ENCODE measurements around the gene ZBTB4. TPM values are rescaled to one million over a fixed set of nuclear protein-coding genes. Genes with fewer than 3 reads are reported as not detected.

The ZBTB4 gene
- 38.1 TPM for total RNA-seq

DNA sequence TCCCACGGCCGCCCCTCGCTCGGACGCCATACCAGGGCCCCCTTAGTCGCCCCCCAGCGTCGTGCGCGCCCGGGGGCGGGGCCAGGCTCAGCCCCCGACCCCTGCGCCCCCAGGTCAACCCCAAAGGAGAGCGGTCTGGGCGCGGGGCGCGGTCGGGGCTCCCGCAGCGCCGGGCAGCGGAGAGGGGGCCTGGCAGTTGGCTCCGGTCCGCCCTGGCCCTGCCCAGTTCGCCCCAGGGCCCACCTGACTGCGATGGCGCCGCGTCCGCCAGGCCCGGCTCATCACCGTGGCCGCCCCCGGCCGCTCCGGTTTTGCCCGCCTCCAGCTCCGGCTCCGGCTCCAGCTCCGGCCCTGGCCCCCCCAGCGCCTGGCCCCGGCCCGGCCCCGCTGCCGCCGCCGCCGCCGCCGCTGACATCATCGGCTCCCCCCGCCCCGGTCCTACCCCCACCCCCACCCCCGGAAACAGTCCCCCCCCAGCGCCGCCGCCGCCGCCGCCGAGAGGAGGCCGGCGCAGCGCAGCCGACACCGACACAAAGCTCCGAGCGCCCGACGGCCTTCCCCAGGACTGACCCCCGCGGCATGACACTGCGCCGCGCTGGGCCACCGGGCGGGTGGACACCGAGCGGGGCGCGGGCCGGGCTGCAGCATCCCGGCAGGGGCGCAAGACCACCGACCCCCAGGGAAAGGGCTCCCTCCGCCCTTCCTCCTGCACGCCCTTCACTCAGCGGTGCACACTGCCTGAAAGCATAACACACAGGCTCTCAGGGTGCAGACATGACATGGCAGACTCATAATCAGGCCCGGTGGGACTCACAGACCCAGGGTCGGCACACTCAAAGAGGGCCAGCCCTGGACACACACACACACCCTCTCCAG, at the start of gene ZBTB4:
ZBTB4 (minus strand) TSS at position 419 of the 876 bp plus-strand sequence. CDS start 12,830 bp downstream, outside the sequence.
- Histone ChIP-seq H3K4me3 (peak within 1 kb of the TSS; percentile 84 to 89), H3K4me1 (peaks cover 70% of the 10 kb centered on the region), H3K36me3 (no peaks in the 10 kb centered on the region), H3K27me3 (no peaks in the 10 kb centered on the region), H3K9me3 (no peaks in the 10 kb centered on the region), H3K27ac (peak within 1 kb of the TSS; percentile 100)
- intact Hi-C loops (cut with DNase I), result loop anchor here (5.0 kb wide), 1 partner anchor 127 kb away; the partner anchor contains the start of gene KCTD11
- DNase-seq (ENCODE audit: extremely low spot score in 2 of 2), result no peak
- no peak for TF ChIP-seq CTCF (IDR thresholded peaks at IDR 0.05)
- peak in 1 of 2 donors; percentile 81 for TF ChIP-seq POLR2AphosphoS5 (IDR thresholded peaks at IDR 0.05; ENCODE audit: insufficient read depth in 1 of 2, low read depth in 1 of 2)
- TF ChIP-seq POLR2A (IDR thresholded peaks at IDR 0.05), result peak in 1 of 2 donors; percentile 38

GRCh38 chr17:7528842-7529241, 49.4 kb upstream of the ZBTB4 start:
- Histone ChIP-seq H3K9me3 (no peaks in the 10 kb centered on the region), H3K4me1 (no peaks in the 10 kb centered on the region), H3K27me3 (no peaks in the 10 kb centered on the region), H3K27ac (no peak overlapping the region), H3K36me3 (no peaks in the 10 kb centered on the region), H3K4me3 (no peak overlapping the region)
- no peak for TF ChIP-seq POLR2A (IDR thresholded peaks at IDR 0.05)
- TF ChIP-seq POLR2AphosphoS5 (IDR thresholded peaks at IDR 0.05; ENCODE audit: insufficient read depth in 1 of 2, low read depth in 1 of 2), result no peak
- TF ChIP-seq CTCF (IDR thresholded peaks at IDR 0.05), result no peak
- DNase-seq (ENCODE audit: extremely low spot score in 2 of 2), result no peak
- intact Hi-C loops (cut with DNase I), result no loop called here

DNA sequence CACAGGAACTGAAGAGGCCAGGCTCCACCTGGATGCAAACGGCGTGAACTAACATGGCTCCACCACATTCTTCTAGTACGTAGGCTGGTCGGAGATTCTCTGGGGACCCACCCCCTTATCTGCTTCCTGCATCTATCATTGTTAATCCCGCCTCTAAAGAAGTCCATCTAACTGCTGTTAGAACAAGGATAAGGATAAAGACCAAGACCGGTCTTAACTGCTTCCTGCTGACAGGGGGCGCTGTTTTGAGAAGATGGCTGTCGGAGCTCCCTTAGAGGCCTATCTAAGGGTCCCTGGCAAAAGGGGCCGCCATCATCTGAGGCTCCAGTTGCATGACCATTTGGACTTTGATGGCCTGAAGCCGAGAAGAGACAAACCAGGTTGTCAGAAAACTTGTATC, 43.6 kb upstream of the ZBTB4 start:
- H3K36me3 ChIP-seq, result no peaks in the 10 kb centered on the region
- TF ChIP-seq POLR2A (IDR thresholded peaks at IDR 0.05), result no peak
- TF ChIP-seq POLR2AphosphoS5 (IDR thresholded peaks at IDR 0.05; ENCODE audit: insufficient read depth in 1 of 2, low read depth in 1 of 2), result no peak
- no peak for TF ChIP-seq CTCF (IDR thresholded peaks at IDR 0.05)
- H3K4me3 ChIP-seq, result no peak overlapping the region
- no peaks in the 10 kb centered on the region for H3K27me3 ChIP-seq
- DNase-seq (ENCODE audit: extremely low spot score in 2 of 2), result no peak
- intact Hi-C loops (cut with DNase I), result no loop called here
- no peaks in the 10 kb centered on the region for H3K4me1 ChIP-seq
- no peaks in the 10 kb centered on the region for H3K9me3 ChIP-seq
- no peak overlapping the region for H3K27ac ChIP-seq

GRCh38 chr17:7515911-7516610, 36.6 kb upstream of the ZBTB4 start:
- peaks cover 5% of the 10 kb centered on the region for H3K4me1 ChIP-seq
- H3K36me3 ChIP-seq, result peaks cover 0 to 35% of the 10 kb centered on the region in 2 donors
- H3K27ac ChIP-seq, result no peak overlapping the region
- DNase-seq (ENCODE audit: extremely low spot score in 2 of 2), result no peak
- no peaks in the 10 kb centered on the region for H3K9me3 ChIP-seq
- TF ChIP-seq POLR2A (IDR thresholded peaks at IDR 0.05) (no peak), POLR2AphosphoS5 (IDR thresholded peaks at IDR 0.05; ENCODE audit: insufficient read depth in 1 of 2, low read depth in 1 of 2) (no peak), CTCF (IDR thresholded peaks at IDR 0.05) (no peak)
- H3K27me3 ChIP-seq, result no peaks in the 10 kb centered on the region
- intact Hi-C loops (cut with DNase I), result loop anchor here (5.0 kb wide), 1 partner anchor 46 kb away; the partner anchor contains the start of gene SENP3
- no peak overlapping the region for H3K4me3 ChIP-seq

Data from vagina (tissue), 2 donors.